Gastrocnemius medialis (tissue), 4 donors: ENCODE results near the gene OR5D13.

ENCODE experiments used
- CTCF ChIP-seq, 5 experiments: fragments of 450-650 bp in 3 of 5; fragments of 200-600 bp in 2 of 5; sonication (generic) in 2 of 5; IDR thresholded peaks in 4 of 5; conservative IDR thresholded peaks in 1 of 5; 1 replicate in 4 of 5; 2 replicates in 1 of 5; pipeline ENCODE4 v1.5.1; 2016 to 2019; ENCODE audit warnings: antibody characterized with exemption in 5 of 5, mild to moderate bottlenecking in 3 of 5, moderate library complexity in 3 of 5
- POLR2A ChIP-seq, 2 donors: fragments of 450-650 bp; IDR thresholded peaks; one replicate each; pipeline ENCODE4 v1.6.1; 2017; ENCODE audit warnings: antibody characterized with exemption in 2 of 2, mild to moderate bottlenecking in 2 of 2, moderate library complexity in 2 of 2

DNA sequence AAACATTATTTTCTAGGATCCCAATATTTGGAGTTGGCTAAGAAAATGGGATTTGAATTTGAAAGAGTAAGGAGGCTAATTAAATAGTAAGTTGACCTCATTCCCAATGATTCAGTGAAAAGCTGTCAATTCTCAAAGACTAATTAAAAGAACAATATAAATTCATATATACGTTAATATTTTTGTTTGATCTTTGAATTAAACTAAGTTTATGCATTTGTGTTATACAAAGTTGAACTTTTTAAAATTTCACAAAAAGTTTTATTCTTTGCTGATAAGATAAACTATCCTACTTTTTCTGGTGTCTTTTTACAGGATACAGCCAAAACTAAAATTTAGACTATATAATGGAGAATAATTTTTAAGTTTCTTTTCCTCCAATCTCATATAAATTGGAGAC, 37.8 kb downstream of the OR5D13 start, which contains the start of gene OR5L1:
- TF ChIP-seq CTCF (IDR thresholded peaks at IDR 0.05 in 4 of 5, conservative IDR thresholded peaks at IDR 0.05 in 1 of 5) (no peak), POLR2A (IDR thresholded peaks at IDR 0.05) (no peak)
